Upper lobe of left lung (tissue), 4 donors: ENCODE measurements around the gene MXI1.

ENCODE experiments used
- EP300 ChIP-seq, 4 donors: sonication (generic); formaldehyde crosslinking; IDR thresholded peaks; one replicate each; pipeline ENCODE4 v1.5.1; 2017; ENCODE audit warnings: antibody characterized with exemption in 4 of 4, control low read depth in 2 of 4
- POLR2A ChIP-seq, 4 donors: fragments of 450-650 bp; IDR thresholded peaks; one replicate each; pipeline ENCODE4 v1.5.1; 2016 to 2017; ENCODE audit warnings: antibody characterized with exemption in 4 of 4, mild to moderate bottlenecking in 2 of 4
- TF ChIP-seq, protein P1 (sequence below), 6 experiments: fragments of 450-650 bp in 4 of 6; fragments of 200-600 bp in 2 of 6; sonication (generic) in 2 of 6; IDR thresholded peaks; one replicate each; pipeline ENCODE4 v1.5.1; 2016 to 2019; ENCODE audit warnings: antibody characterized with exemption in 6 of 6

DNA sequence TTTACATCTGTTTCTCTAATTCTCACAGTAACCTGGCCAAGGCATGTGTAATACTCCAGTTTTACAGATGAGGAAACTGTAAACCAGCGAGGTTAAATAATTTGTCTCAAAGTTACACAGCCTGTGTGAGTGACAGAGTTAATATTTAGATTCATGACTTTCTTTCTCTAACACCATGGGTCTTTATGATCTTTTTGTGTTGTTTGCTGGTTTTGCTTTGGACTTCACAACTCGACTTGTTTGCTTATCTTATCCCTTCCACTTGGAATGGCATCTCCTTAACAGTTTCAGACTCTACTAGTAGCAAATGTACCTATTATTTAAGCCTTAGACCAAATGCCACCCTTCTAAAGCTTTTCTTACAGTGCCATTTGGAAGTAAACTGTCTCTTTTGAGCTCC lies 34.4 kb downstream of the MXI1 start:
- TF ChIP-seq, protein P1, sequence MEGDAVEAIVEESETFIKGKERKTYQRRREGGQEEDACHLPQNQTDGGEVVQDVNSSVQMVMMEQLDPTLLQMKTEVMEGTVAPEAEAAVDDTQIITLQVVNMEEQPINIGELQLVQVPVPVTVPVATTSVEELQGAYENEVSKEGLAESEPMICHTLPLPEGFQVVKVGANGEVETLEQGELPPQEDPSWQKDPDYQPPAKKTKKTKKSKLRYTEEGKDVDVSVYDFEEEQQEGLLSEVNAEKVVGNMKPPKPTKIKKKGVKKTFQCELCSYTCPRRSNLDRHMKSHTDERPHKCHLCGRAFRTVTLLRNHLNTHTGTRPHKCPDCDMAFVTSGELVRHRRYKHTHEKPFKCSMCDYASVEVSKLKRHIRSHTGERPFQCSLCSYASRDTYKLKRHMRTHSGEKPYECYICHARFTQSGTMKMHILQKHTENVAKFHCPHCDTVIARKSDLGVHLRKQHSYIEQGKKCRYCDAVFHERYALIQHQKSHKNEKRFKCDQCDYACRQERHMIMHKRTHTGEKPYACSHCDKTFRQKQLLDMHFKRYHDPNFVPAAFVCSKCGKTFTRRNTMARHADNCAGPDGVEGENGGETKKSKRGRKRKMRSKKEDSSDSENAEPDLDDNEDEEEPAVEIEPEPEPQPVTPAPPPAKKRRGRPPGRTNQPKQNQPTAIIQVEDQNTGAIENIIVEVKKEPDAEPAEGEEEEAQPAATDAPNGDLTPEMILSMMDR (IDR thresholded peaks at IDR 0.05): no peak
- TF ChIP-seq POLR2A (IDR thresholded peaks at IDR 0.05): no peak
- no peak for TF ChIP-seq EP300 (IDR thresholded peaks at IDR 0.05)
